Measurements from ENCODE around the gene FMO2.

Gene FMO2

DNA sequence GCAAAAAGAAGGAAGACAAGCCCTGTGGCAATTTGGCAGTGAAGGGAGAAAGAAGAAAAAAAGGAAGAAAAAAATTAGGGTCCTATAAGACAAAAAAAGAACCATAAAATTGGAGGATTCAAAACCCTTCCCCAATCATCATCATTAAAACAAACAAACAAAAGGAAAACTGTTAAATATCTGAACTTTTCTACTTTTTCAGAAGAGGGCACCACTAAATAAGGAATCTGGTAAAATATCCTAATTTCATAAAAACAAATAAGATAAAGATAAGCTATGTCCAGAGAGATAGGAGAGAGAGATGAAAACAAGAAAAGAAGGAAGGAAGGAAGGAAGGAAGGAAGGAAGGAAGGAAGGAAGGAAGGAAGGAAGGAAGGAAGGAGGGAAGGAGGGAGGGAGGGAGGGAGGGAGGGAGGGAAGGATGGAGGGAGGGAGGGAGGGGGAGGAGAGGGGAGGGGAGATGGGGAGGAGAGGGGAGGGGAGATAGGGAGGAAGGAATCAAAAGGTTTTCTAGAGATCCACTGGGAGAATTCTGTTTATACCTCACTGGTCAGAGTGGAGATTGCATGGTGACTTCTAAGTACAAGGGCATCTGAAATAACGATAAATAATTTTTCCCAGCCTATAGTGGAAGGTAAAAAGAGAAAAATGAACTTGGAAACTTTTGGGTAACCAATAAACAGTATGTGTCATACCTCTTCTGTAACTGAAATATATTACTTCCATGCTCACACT is 10.4 kb upstream of the FMO2 start:
- DNase-seq (ENCODE audit: low read depth) = no peak

DNA sequence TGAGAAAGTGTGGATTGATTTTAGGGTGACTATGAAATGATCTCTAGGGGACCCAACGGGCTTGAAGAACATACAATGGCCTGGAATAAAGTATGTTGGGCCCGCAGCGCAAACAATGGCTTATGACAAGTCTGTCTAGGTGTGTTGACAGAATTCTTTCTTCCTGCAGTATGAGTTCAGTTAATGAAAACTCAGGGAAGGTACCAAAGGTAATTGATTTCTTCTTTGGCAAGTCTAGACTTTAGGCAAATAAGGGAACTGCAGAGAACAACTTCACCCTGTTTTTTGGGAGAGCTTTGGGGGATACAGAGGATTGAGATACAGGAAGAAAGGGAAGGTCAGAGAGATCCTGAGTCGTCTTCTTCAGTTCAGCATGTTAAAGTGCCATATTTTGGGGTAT is 7.8 kb upstream of the FMO2 start:
- no peak for DNase-seq (ENCODE audit: low read depth)

DNA sequence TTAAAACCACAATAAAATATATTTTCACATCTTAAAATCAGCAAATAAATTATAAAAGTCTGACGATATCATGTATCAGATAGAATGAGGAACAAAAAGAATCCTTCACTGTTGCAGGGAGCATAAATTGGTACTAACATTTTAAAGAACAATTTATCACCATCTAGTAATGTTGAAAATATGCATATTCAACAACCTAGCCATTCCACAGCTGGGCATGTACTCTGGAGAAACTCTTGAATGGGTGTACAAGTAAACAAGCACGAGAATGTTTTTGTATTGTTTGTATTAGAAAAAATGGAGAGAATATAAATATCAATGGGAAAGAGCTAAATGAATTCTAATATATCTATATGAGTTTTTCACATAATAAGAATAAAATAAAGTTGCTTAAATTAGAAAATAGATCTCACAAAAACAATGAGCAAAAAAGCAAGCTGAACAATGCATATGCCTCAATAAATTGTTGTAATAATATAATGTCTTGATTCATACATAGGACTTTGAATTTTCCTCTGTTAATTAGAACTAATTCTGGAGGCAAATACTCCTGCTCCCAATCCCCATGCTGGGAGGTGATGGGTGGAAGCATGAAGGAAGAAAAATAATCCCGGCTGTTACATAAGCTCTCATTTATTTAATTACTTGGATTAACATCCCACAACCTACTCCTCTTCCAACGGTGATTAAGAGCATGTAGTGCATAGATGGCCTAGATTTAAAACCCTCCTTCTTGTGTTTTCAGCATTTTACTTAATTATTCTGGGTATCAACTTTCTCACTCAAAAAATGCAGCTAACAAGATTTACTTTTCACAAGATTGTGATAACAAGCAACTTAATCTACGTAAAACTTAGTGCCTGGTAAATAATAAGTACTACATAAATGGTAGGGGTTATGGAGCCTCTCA is 5.5 kb upstream of the FMO2 start:
- no peak for DNase-seq (ENCODE audit: low read depth)

DNA sequence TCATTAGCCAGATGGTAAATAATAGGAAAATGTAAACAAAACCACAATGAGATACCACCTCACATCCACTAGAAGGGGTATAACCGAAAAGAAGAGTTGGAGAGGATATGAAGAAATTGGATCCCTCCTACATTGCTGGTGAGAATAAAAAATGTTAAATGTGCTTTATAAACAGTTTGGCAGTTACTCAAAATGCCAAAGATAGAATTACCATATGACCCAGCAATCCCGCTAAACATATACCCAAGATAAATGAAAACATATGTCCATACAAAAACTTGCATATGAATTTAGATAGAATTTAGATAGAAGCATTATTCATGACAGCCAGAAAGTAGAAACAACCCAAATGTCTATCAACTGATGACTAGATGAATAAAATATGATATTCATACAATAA is 4.4 kb upstream of the FMO2 start:
- no peak for DNase-seq (ENCODE audit: low read depth)

DNA sequence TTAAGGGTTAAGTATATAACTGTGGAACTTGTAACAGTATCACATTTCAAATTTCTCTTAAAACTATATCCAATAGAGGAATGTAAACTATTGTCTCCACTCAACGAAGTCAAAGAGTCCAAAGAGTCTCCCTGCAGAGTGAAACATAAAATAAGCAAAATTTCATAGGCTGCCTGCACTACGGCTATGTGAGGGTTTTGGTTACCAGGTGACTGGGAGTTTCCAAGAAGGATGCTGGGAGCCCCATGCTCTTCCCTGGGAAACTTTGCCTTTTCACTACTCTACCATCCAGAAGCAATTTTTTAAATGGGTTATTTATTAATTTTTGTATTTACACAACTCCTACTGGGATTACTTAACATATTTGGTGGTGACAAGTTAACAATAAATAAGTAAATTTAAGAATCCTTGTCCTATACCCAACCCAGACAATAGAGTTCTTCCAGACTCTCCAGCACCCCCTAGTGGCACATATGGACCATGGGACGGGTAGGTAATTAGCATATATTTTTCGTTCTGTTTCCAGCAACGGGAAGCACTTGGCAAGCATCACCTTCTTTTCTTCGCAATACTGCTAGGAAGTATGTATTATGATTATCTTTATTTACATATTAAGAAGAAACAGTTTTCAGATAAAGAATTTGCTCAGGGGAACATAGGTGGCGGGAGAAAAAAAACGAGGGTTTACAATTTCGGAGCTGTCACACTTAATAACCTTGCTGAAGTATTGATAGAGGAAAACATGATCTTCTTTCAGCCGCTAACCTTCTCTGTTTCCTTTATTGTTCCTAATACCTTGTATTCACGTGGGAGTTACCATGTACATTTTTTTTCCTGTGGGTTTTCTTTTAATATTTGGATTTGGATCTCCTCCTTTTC is 3.5 kb downstream of the FMO2 start:
- no peak for DNase-seq (ENCODE audit: low read depth)

DNA sequence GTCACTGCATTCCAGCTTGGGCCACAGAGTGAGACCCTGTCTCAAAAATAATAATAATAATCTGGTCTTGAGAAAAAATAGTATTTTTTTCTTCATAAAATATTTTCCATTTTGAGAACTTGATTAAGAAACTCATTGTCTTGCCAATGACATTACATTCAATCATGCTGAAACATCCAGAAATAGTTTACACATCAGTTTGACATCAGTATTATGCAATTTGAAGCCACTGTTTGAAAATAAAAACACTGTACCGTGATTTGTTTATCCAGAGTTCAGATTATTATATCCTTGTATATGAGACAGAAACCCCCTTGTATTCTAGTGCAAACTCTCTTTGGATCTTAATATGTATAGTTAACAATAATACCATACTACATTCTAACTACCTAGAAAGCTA is 6.9 kb downstream of the FMO2 start:
- DNase-seq (ENCODE audit: low read depth) = no peak

DNA sequence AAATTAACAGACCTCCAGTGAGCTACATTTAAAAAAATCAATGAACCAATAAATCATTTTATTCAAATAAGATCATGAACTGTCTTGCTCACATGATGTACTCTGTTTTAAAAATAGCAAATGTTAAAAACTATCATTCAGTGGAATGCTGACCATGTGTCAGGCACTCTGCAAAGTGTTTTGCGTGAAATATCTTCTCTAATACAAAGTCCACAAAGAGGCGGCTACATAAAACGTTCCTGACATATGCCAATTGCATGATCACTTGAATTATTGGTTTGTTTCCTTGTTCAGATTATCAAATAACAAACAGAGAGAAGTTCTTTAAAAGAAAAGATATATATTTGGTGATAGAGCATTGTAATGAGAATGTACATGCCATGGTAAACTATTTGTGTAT is 10.7 kb downstream of the FMO2 start:
- DNase-seq (ENCODE audit: low read depth) = no peak

DNA sequence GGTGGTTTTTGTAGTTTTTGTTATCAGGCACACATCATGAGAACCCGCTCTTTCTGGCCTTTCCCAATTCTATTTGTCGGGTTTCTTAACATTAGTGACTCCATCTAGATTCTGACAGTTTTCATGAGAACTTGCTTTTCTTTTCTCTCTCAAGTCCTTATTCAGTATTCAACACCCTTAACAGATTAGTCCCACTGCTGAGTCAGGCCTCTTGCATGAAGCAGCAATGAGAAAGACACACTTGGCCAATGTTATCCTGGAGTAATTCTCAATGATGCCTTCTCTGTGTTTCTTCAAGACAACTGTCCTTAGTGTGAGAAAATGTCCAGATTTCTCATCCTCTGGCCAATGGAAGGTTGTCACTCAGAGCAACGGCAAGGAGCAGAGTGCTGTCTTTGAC is 11.3 kb downstream of the FMO2 start:
- no peak for DNase-seq (ENCODE audit: low read depth)

DNA sequence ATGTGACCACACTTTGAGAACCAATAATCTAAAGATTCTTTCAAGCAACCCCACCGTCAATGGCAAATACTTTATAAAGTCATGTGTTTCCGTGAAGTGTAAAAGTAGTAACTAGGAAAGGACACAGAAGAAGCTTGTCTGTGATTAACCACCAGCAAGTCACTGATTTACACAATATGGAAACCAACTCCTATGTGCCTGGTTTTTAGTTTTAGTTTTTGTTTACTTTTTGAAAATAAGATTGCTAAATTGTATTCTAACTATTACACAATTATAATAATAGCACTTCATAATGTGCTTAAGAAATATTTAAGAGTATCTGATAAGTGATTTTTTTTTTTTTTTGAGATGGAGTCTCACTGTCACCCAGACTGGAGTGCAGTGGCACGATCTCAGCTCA is 13.0 kb downstream of the FMO2 start:
- no peak for DNase-seq (ENCODE audit: low read depth)

DNA sequence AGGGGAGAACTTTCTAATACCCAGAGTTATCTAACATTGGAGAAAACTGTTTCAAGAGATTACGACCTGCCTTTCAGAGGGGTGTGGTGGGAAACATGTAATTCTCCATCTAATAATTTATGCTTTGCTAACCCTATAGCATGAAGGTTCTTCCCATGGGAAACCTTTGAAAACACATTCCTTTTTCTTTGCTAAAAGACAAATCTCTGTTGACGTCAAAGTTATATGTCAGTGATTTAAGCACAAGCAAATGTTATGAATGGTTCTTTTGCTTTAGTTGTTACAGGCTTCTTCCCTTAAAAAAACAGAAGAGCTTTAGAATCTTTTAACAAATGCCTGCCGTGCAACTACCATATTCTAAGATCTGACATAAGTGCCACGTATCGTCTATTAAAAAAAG is 19.2 kb downstream of the FMO2 start:
- no peak for DNase-seq (ENCODE audit: low read depth)

DNA sequence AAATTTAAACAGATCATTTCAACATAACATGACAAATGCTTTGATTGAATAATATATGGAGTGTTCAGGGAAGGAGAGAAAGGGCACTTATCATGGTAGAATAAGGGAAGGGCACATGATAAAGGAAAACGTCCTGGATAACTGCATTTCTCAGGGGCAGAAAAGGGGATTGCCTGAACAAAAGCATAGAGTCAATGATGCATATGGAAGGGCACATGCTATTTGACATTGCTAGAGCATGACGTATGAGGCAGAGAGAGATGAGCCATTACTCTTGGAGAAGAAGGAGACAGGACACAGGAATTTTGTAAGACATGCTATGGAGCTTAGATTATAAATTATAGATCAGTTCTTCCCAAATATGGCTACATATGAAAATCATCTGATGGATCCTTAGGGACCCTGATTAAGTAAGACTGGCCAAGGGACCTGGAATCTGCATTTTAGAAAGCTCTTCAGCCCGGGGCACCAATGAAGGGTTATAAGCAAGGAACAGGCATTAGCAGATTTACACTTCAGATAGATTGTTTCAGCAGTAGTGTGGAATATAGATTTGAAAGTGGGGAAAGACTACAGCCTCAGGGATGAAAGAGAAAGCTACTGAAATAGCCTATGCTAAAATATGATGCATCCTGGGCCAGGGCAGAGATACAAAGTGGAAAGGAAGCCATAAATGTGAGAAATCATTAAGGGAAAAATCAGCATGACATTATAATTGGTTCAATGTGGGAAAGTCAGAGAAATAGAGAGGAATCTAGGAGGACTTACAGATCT is 21.3 kb downstream of the FMO2 start:
- DNase-seq (ENCODE audit: low read depth) = no peak

DNA sequence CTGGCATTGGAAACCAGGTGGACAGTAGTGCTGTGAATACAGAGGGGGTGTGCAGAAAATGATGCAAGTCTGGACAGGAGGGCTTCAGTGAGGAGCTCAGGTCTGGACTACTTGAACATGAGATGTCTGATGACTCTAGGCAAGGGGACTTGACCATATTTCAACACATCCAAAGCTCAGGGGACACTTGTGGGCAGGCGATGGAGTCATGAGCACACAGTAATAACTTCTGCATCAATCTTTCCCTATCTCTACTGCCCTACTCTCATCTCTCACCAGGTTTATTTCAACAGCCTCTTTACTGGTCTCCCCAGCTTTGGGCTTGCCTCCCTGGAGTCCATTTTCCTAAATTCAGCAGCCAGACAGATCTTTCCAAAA is 21.9 kb downstream of the FMO2 start:
- DNase-seq (ENCODE audit: low read depth) = no peak

DNA sequence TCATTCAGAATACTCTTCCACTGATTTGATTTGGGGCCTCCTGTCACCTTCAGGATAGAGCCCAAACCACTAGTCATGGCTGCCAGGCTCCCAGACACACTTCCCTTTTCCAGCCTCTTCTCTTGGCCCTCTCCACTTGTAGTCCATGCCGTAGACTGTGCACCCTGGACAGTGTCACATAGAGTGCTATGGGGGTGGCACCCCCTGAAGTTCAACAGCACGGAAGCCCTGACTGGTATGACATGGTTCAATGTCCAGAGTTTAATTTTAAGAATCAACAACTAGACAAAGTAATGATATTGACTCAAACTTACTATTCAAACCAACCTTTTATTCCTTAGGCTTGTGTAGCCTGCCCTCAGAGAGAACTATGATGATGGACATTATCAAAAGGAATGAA is 22.3 kb downstream of the FMO2 start:
- no peak for DNase-seq (ENCODE audit: low read depth)

DNA sequence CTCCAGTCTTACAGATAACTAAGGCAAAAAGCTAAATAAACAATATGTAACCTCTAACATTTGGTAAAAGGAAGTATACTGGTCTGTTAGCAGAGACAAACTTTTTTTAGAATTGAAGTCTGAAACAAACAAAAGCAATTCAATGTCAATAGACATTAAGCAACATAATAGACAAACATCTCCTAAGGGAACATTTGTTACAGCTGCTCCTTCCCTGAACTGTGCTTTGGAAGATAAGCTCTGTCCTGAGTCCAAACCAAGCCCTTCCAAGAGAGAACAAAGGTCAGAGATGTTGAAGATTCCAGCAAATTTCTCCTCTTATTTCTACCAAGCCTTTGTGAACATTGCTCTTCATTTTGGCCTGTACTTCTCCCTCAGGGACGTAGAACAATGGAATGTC is 25.3 kb downstream of the FMO2 start:
- DNase-seq (ENCODE audit: low read depth) = no peak

DNA sequence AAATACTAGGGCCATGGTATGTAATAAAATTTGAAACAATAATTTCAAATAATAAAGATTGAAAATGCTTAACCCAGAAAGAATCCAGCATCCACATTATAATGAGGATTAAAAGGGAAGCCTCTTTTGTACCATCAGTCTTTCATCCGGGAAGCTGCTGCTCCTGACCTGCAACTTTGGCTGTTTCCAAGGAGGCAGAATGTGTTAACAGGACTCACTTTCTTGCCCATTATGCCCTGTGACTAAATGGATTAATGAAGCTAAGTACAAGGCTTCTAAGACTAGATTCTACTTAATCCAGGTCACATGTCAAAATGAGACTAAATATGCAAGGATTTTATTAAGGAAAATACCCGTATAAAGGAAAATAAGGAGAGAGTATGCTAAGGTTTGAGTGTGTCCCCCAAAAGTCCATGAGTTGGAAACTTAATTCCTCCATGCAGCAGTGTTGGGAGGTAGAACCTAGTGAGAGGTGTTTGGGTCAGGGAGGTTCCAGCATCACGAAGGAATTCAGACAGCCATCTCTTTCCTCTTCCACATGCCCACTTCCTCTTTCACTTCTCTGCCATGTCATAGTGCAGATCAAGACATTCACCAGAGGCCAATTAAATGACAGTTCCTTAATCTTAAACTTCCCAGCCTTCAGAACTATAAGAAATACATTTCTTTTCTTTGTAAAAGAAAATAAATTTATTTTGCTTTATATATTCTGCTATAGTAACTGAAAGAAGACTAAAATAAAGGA is 27.7 kb downstream of the FMO2 start:
- DNase-seq (ENCODE audit: low read depth) = no peak

DNA sequence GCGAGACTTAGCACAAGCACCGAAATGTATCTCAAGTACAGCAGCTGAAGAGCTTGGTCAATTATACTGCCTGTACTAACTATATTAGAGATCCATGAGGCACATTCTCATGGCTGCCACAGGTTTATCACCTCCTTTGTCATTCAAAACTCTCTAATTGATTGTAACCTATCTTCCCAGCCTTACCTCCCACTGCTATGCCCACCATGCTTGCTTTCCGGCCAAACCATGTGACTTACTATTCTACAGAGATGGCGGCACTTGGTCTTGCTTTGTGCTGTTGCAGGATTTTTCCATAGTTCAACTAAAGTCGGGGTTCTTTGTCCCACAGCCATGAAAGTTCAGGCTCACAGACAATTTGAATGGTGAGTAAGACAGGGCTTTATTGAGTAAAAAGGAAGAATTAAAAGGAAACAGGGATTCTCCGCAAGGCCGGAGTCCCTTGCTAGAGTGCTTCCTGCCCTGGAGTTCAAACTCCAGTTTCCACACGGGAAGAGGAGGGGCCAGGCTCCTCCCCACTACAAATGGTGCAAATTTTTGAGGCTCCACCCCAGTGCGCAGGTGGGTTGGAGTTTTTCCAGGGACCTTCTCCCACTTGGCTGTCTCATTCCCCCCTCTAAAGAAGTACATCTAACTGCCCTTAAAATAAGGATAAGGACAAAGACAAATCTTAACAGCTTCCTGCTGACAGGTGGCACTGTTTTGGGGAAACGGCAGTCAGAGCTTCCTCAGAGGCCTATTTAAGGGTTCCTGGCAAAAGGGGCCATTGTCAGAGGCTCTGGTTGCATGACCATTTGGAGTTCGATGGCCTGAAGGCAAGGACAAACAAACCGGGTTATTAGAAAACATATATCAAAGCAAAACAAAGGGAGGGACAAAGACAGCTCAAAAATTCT is 28.7 kb downstream of the FMO2 start:
- DNase-seq (ENCODE audit: low read depth) = no peak

DNA sequence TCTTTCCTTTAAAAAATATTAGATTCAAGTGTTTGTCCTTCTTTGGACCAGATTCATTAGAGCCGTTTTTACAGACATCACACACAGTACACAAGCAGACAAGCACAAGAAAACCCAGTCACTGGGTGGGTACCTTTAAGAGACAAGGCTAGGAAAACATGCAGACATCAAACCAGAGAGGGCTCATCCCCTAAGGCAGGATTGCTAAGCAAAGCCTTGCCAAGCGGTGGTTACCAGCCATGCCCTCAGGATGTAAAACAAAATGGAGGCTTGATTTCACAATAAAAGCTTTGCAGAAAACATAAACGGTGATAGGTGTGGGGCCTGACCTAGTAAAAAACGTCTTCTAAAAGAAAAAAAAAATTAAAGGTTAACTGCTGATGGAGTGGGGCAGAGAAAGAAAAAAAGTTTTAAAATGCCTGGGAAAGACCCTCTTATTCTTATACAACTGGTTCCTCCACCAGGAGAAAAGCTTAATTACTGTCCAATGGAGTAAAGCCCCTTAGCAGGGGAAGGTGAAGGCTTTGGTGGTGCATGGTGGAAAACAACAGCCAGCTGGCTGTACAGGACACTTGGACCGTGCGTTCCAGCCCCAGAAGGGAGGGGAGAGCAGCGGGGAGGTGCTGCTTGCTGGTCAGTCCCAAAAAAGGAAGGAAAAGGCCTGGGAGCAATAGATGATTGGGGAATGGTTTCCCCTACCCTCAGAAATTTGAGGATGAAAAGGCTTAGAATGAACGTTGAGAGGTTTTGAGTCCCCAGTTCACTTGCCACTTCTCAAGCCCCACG is 32.8 kb downstream of the FMO2 start:
- no peak for DNase-seq (ENCODE audit: low read depth)

DNA sequence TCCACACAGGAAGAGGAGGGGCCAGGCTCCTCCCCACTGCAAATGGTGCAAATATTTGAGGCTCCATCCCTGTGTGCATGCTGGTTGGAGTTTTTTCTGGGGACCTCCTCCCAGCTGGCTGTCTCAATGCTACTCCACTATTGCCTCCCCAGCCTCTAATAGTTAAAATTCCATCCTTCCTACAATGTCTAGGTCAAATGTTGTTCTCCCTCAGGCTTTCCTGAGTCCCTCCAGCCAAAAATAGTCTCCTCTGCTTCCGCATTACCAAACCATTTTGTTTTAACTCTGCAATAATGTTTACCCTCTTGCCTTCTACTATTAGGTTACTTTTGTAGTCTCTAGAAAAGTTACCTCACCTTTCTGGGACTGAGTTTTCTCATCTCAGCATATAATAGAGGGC is 33.6 kb downstream of the FMO2 start:
- DNase-seq (ENCODE audit: low read depth) = no peak

Data from T follicular helper cell (primary cell).